Measurements from ENCODE around the gene SAA2. TPM values are rescaled to one million over a fixed set of nuclear protein-coding genes. Genes with fewer than 3 reads are reported as not detected.

The SAA2 gene
- total RNA-seq, 1 donor from 2014 or later = not detected

- Histone ChIP-seq H3K9ac (ENCODE audit: low read depth in 1 of 3, low read length in 3 of 3) (no peak overlapping the region), H3K4me1 (ENCODE audit: control insufficient read depth in 3 of 3, insufficient read depth in 3 of 3, low read length in 3 of 3) (no peaks in the 10 kb centered on the region), H3K4me3 (ENCODE audit: low read length in 3 of 3) (no peak overlapping the region), H3K27ac (ENCODE audit: low read depth, low read length) (no peak overlapping the region), H3K9me3 (ENCODE audit: control insufficient read depth in 3 of 3, low read length in 3 of 3) (no peaks in the 10 kb centered on the region), H3K36me3 (ENCODE audit: control insufficient read depth in 3 of 3, insufficient read depth in 3 of 3, low read length in 3 of 3) (no peaks in the 10 kb centered on the region), H3K27me3 (ENCODE audit: control insufficient read depth in 3 of 3, insufficient read depth in 3 of 3, low read length in 3 of 3) (no peaks in the 10 kb centered on the region)
These were observed 14.6 kb downstream of the SAA2 start for GRCh38 chr11:18233912-18234311.

- H3K27ac ChIP-seq (ENCODE audit: low read depth, low read length) = no peak overlapping the region
- H3K9ac ChIP-seq (ENCODE audit: low read depth in 1 of 3, low read length in 3 of 3) = no peak overlapping the region
- H3K27me3 ChIP-seq (ENCODE audit: control insufficient read depth in 3 of 3, insufficient read depth in 3 of 3, low read length in 3 of 3) = no peaks in the 10 kb centered on the region
- no peak overlapping the region for H3K4me3 ChIP-seq (ENCODE audit: low read length in 3 of 3)
- H3K9me3 ChIP-seq (ENCODE audit: control insufficient read depth in 3 of 3, low read length in 3 of 3) = no peaks in the 10 kb centered on the region
- no peaks in the 10 kb centered on the region for H3K36me3 ChIP-seq (ENCODE audit: control insufficient read depth in 3 of 3, insufficient read depth in 3 of 3, low read length in 3 of 3)
- no peaks in the 10 kb centered on the region for H3K4me1 ChIP-seq (ENCODE audit: control insufficient read depth in 3 of 3, insufficient read depth in 3 of 3, low read length in 3 of 3)
These were observed 17.6 kb downstream of the SAA2 start for GRCh38 chr11:18230859-18231258.

GRCh38 chr11:18229501-18229900 lies 19.0 kb downstream of the SAA2 start:
- H3K27me3 ChIP-seq (ENCODE audit: control insufficient read depth in 3 of 3, insufficient read depth in 3 of 3, low read length in 3 of 3) = no peaks in the 10 kb centered on the region
- no peak overlapping the region for H3K4me3 ChIP-seq (ENCODE audit: low read length in 3 of 3)
- H3K4me1 ChIP-seq (ENCODE audit: control insufficient read depth in 3 of 3, insufficient read depth in 3 of 3, low read length in 3 of 3) = no peaks in the 10 kb centered on the region
- H3K36me3 ChIP-seq (ENCODE audit: control insufficient read depth in 3 of 3, insufficient read depth in 3 of 3, low read length in 3 of 3) = no peaks in the 10 kb centered on the region
- H3K9ac ChIP-seq (ENCODE audit: low read depth in 1 of 3, low read length in 3 of 3) = no peak overlapping the region
- H3K9me3 ChIP-seq (ENCODE audit: control insufficient read depth in 3 of 3, low read length in 3 of 3) = no peaks in the 10 kb centered on the region
- no peak overlapping the region for H3K27ac ChIP-seq (ENCODE audit: low read depth, low read length)

- H3K27me3 ChIP-seq (ENCODE audit: control insufficient read depth in 3 of 3, insufficient read depth in 3 of 3, low read length in 3 of 3) = no peaks in the 10 kb centered on the region
- no peaks in the 10 kb centered on the region for H3K9me3 ChIP-seq (ENCODE audit: control insufficient read depth in 3 of 3, low read length in 3 of 3)
- no peak overlapping the region for H3K9ac ChIP-seq (ENCODE audit: low read depth in 1 of 3, low read length in 3 of 3)
- H3K36me3 ChIP-seq (ENCODE audit: control insufficient read depth in 3 of 3, insufficient read depth in 3 of 3, low read length in 3 of 3) = no peaks in the 10 kb centered on the region
- H3K27ac ChIP-seq (ENCODE audit: low read depth, low read length) = no peak overlapping the region
- H3K4me1 ChIP-seq (ENCODE audit: control insufficient read depth in 3 of 3, insufficient read depth in 3 of 3, low read length in 3 of 3) = no peaks in the 10 kb centered on the region
- no peak overlapping the region for H3K4me3 ChIP-seq (ENCODE audit: low read length in 3 of 3)
These were observed 22.6 kb downstream of the SAA2 start for GRCh38 chr11:18225913-18226312.

GRCh38 chr11:18223591-18224387 lies 24.7 kb downstream of the SAA2 start:
- Histone ChIP-seq H3K27ac (ENCODE audit: low read depth, low read length) (no peak overlapping the region), H3K27me3 (ENCODE audit: control insufficient read depth in 3 of 3, insufficient read depth in 3 of 3, low read length in 3 of 3) (no peaks in the 10 kb centered on the region), H3K9me3 (ENCODE audit: control insufficient read depth in 3 of 3, low read length in 3 of 3) (peaks cover 0 to 5% (median 0%) of the 10 kb centered on the region in 3 donors), H3K36me3 (ENCODE audit: control insufficient read depth in 3 of 3, insufficient read depth in 3 of 3, low read length in 3 of 3) (no peaks in the 10 kb centered on the region), H3K4me1 (ENCODE audit: control insufficient read depth in 3 of 3, insufficient read depth in 3 of 3, low read length in 3 of 3) (no peaks in the 10 kb centered on the region), H3K9ac (ENCODE audit: low read depth in 1 of 3, low read length in 3 of 3) (no peak overlapping the region), H3K4me3 (ENCODE audit: low read length in 3 of 3) (no peak overlapping the region)

- Histone ChIP-seq H3K36me3 (ENCODE audit: control insufficient read depth in 3 of 3, insufficient read depth in 3 of 3, low read length in 3 of 3) (no peaks in the 10 kb centered on the region), H3K4me1 (ENCODE audit: control insufficient read depth in 3 of 3, insufficient read depth in 3 of 3, low read length in 3 of 3) (no peaks in the 10 kb centered on the region), H3K27ac (ENCODE audit: low read depth, low read length) (no peak overlapping the region), H3K9ac (ENCODE audit: low read depth in 1 of 3, low read length in 3 of 3) (no peak overlapping the region), H3K27me3 (ENCODE audit: control insufficient read depth in 3 of 3, insufficient read depth in 3 of 3, low read length in 3 of 3) (no peaks in the 10 kb centered on the region), H3K4me3 (ENCODE audit: low read length in 3 of 3) (no peak overlapping the region), H3K9me3 (ENCODE audit: control insufficient read depth in 3 of 3, low read length in 3 of 3) (peaks cover 0 to 5% (median 0%) of the 10 kb centered on the region in 3 donors)
These were observed 25.6 kb downstream of the SAA2 start for GRCh38 chr11:18222814-18223421.

GRCh38 chr11:18221274-18221876 lies 27.1 kb downstream of the SAA2 start:
- Histone ChIP-seq H3K9me3 (ENCODE audit: control insufficient read depth in 3 of 3, low read length in 3 of 3) (peaks cover 0 to 5% (median 0%) of the 10 kb centered on the region in 3 donors), H3K4me3 (ENCODE audit: low read length in 3 of 3) (no peak overlapping the region)

GRCh38 chr11:18209058-18209457 lies 39.4 kb downstream of the SAA2 start:
- no peaks in the 10 kb centered on the region for H3K9me3 ChIP-seq (ENCODE audit: control insufficient read depth in 3 of 3, low read length in 3 of 3)
- H3K27ac ChIP-seq (ENCODE audit: low read depth, low read length) = no peak overlapping the region
- H3K27me3 ChIP-seq (ENCODE audit: control insufficient read depth in 3 of 3, insufficient read depth in 3 of 3, low read length in 3 of 3) = peaks cover 11 to 20% (median 14%) of the 10 kb centered on the region in 3 donors
- no peaks in the 10 kb centered on the region for H3K36me3 ChIP-seq (ENCODE audit: control insufficient read depth in 3 of 3, insufficient read depth in 3 of 3, low read length in 3 of 3)
- H3K4me3 ChIP-seq (ENCODE audit: low read length in 3 of 3) = no peak overlapping the region
- H3K9ac ChIP-seq (ENCODE audit: low read depth in 1 of 3, low read length in 3 of 3) = no peak overlapping the region
- H3K4me1 ChIP-seq (ENCODE audit: control insufficient read depth in 3 of 3, insufficient read depth in 3 of 3, low read length in 3 of 3) = no peaks in the 10 kb centered on the region

More at GRCh38 chr11:18221274-18221876, 27.1 kb downstream of the SAA2 start:
- no peaks in the 10 kb centered on the region for H3K4me1 ChIP-seq (ENCODE audit: control insufficient read depth in 3 of 3, insufficient read depth in 3 of 3, low read length in 3 of 3)
- H3K36me3 ChIP-seq (ENCODE audit: control insufficient read depth in 3 of 3, insufficient read depth in 3 of 3, low read length in 3 of 3) = no peaks in the 10 kb centered on the region
- H3K27me3 ChIP-seq (ENCODE audit: control insufficient read depth in 3 of 3, insufficient read depth in 3 of 3, low read length in 3 of 3) = no peaks in the 10 kb centered on the region
- no peak overlapping the region for H3K27ac ChIP-seq (ENCODE audit: low read depth, low read length)
- H3K9ac ChIP-seq (ENCODE audit: low read depth in 1 of 3, low read length in 3 of 3) = no peak overlapping the region

- no peak overlapping the region for H3K4me3 ChIP-seq (ENCODE audit: low read length in 3 of 3)
- no peak overlapping the region for H3K9ac ChIP-seq (ENCODE audit: low read depth in 1 of 3, low read length in 3 of 3)
- no peaks in the 10 kb centered on the region for H3K4me1 ChIP-seq (ENCODE audit: control insufficient read depth in 3 of 3, insufficient read depth in 3 of 3, low read length in 3 of 3)
- H3K27ac ChIP-seq (ENCODE audit: low read depth, low read length) = no peak overlapping the region
- H3K36me3 ChIP-seq (ENCODE audit: control insufficient read depth in 3 of 3, insufficient read depth in 3 of 3, low read length in 3 of 3) = no peaks in the 10 kb centered on the region
- peaks cover 12 to 18% (median 18%) of the 10 kb centered on the region in 3 donors for H3K27me3 ChIP-seq (ENCODE audit: control insufficient read depth in 3 of 3, insufficient read depth in 3 of 3, low read length in 3 of 3)
- no peaks in the 10 kb centered on the region for H3K9me3 ChIP-seq (ENCODE audit: control insufficient read depth in 3 of 3, low read length in 3 of 3)
These were observed 43.7 kb downstream of the SAA2 start for GRCh38 chr11:18204771-18205170.

- peaks cover 11 to 17% (median 16%) of the 10 kb centered on the region in 3 donors for H3K27me3 ChIP-seq (ENCODE audit: control insufficient read depth in 3 of 3, insufficient read depth in 3 of 3, low read length in 3 of 3)
These were observed 44.2 kb downstream of the SAA2 start for GRCh38 chr11:18204220-18204619.

More at GRCh38 chr11:18204220-18204619, 44.2 kb downstream of the SAA2 start:
- Histone ChIP-seq H3K27ac (ENCODE audit: low read depth, low read length) (no peak overlapping the region), H3K9me3 (ENCODE audit: control insufficient read depth in 3 of 3, low read length in 3 of 3) (no peaks in the 10 kb centered on the region), H3K36me3 (ENCODE audit: control insufficient read depth in 3 of 3, insufficient read depth in 3 of 3, low read length in 3 of 3) (no peaks in the 10 kb centered on the region), H3K4me3 (ENCODE audit: low read length in 3 of 3) (no peak overlapping the region), H3K9ac (ENCODE audit: low read depth in 1 of 3, low read length in 3 of 3) (no peak overlapping the region), H3K4me1 (ENCODE audit: control insufficient read depth in 3 of 3, insufficient read depth in 3 of 3, low read length in 3 of 3) (no peaks in the 10 kb centered on the region)
